HG02973 (cell line): ENCODE results near the gene IGFBP7.
"Not testable (repeated sequence)": the region's sequence is repeated elsewhere in the genome, so short reads cannot be mapped to it uniquely, and the experiment has no call there.

ENCODE experiments used
- ATAC-seq: cut with Tn5 transposase; IDR thresholded peaks from one replicate; pipeline ENCODE4 v1.9.1; 2021; ENCODE audit warnings: moderate library complexity; ENCODE audit not compliant: unreplicated experiment

Gene IGFBP7

GRCh38 chr4:57075367-57075766 lies 34.8 kb downstream of the IGFBP7 start:
- no peak for ATAC-seq

- ATAC-seq, result no peak
These were observed 35.4 kb downstream of the IGFBP7 start for GRCh38 chr4:57074744-57075143.

GRCh38 chr4:57073559-57073958 lies 36.6 kb downstream of the IGFBP7 start:
- no peak for ATAC-seq

- no peak for ATAC-seq
These were observed 38.9 kb downstream of the IGFBP7 start for GRCh38 chr4:57071326-57071725.

GRCh38 chr4:57070461-57070860 lies 39.7 kb downstream of the IGFBP7 start:
- ATAC-seq, result no peak

GRCh38 chr4:57068237-57068981 lies 41.8 kb downstream of the IGFBP7 start:
- no peak for ATAC-seq

GRCh38 chr4:57065730-57066482 lies 44.3 kb downstream of the IGFBP7 start:
- ATAC-seq, result no peak

- no peak for ATAC-seq
These were observed 45.1 kb downstream of the IGFBP7 start for GRCh38 chr4:57064811-57065711.

- ATAC-seq, result no peak
These were observed 46.1 kb downstream of the IGFBP7 start for GRCh38 chr4:57064120-57064519.

- no peak for ATAC-seq
These were observed 46.7 kb downstream of the IGFBP7 start for GRCh38 chr4:57063518-57063917.

- no peak for ATAC-seq
These were observed 48.8 kb downstream of the IGFBP7 start for GRCh38 chr4:57061395-57061794.

GRCh38 chr4:57060717-57061067 lies 49.5 kb downstream of the IGFBP7 start:
- not testable (repeated sequence) for ATAC-seq

GRCh38 chr4:57059890-57060716 lies 50.1 kb downstream of the IGFBP7 start:
- ATAC-seq, result no peak

- ATAC-seq, result no peak
These were observed 54.3 kb downstream of the IGFBP7 start for GRCh38 chr4:57055886-57056285.

GRCh38 chr4:57053508-57053907 lies 56.7 kb downstream of the IGFBP7 start:
- no peak for ATAC-seq

GRCh38 chr4:57051524-57051923 lies 58.7 kb downstream of the IGFBP7 start:
- ATAC-seq, result no peak

- ATAC-seq, result no peak
These were observed 59.1 kb downstream of the IGFBP7 start for GRCh38 chr4:57051095-57051494.

- ATAC-seq, result no peak
These were observed 61.4 kb downstream of the IGFBP7 start for GRCh38 chr4:57048590-57049304.

GRCh38 chr4:57047046-57047445 lies 63.1 kb downstream of the IGFBP7 start:
- not testable (repeated sequence) for ATAC-seq

GRCh38 chr4:57044996-57045395 lies 65.2 kb downstream of the IGFBP7 start:
- ATAC-seq, result no peak
